HG03571 (cell line): ENCODE results near the gene ZNF462.
"Not testable (repeated sequence)": the region's sequence is repeated elsewhere in the genome, so short reads cannot be mapped to it uniquely, and the experiment has no call there.

Experiments
- ATAC-seq: cut with Tn5 transposase; IDR thresholded peaks from one replicate; pipeline ENCODE4 v1.9.1; 2021; ENCODE audit not compliant: unreplicated experiment

The ZNF462 gene

GRCh38 chr9:106862821-106863720 is at the start of gene ZNF462:
TSS of gene ZNF462 (plus strand) at chr9:106863166. CDS start at chr9:106923384, 60,218 bp downstream.
- ATAC-seq = no peak

GRCh38 chr9:106816524-106816923 is 46.4 kb upstream of the ZNF462 start:
- ATAC-seq = no peak

GRCh38 chr9:106818034-106818433 is 44.9 kb upstream of the ZNF462 start:
- no peak for ATAC-seq

- ATAC-seq = no peak
Observed at GRCh38 chr9:106820866-106821265, 42.1 kb upstream of the ZNF462 start.

- ATAC-seq = no peak
Observed at GRCh38 chr9:106828070-106828469, 34.9 kb upstream of the ZNF462 start.

GRCh38 chr9:106828965-106829364 is 34.0 kb upstream of the ZNF462 start:
- ATAC-seq = no peak

GRCh38 chr9:106829666-106830408 is 33.1 kb upstream of the ZNF462 start:
- ATAC-seq = no peak

- no peak for ATAC-seq
Observed at GRCh38 chr9:106830527-106831150, 32.3 kb upstream of the ZNF462 start.

- ATAC-seq = no peak
Observed at GRCh38 chr9:106834888-106835287, 28.1 kb upstream of the ZNF462 start.

- ATAC-seq = no peak
Observed at GRCh38 chr9:106835840-106836239, 27.1 kb upstream of the ZNF462 start.

- ATAC-seq = no peak
Observed at GRCh38 chr9:106843371-106843770, 19.6 kb upstream of the ZNF462 start.

GRCh38 chr9:106846307-106846706 is 16.7 kb upstream of the ZNF462 start:
- ATAC-seq = no peak

- no peak for ATAC-seq
Observed at GRCh38 chr9:106846857-106847256, 16.1 kb upstream of the ZNF462 start.

GRCh38 chr9:106851640-106852039 is 11.3 kb upstream of the ZNF462 start:
- ATAC-seq = not testable (repeated sequence)

GRCh38 chr9:106857811-106858470 is 5.0 kb upstream of the ZNF462 start:
- ATAC-seq = no peak

GRCh38 chr9:106859957-106860720 is 2.8 kb upstream of the ZNF462 start:
- ATAC-seq = no peak

GRCh38 chr9:106860721-106861639 is 2.0 kb upstream of the ZNF462 start:
- no peak for ATAC-seq

GRCh38 chr9:106861640-106862109 is 1.3 kb upstream of the ZNF462 start:
- no peak for ATAC-seq
